Measurements from ENCODE around the gene ZBED6.

- no peak for TF ChIP-seq CTCF (IDR thresholded peaks at IDR 0.05; ENCODE audit: low read length)
- TF ChIP-seq EZH2 (optimal IDR thresholded peaks at IDR 0.05; ENCODE audit: low read depth, low read length) = no peak
Measured at GRCh38 chr1:203756036-203756435, 39.4 kb upstream of the ZBED6 start.

Measured in MM.1S (cell line).